WTC11 (cell line): ENCODE data around the gene CCDC57. TPM values are rescaled to one million over a fixed set of nuclear protein-coding genes. Genes with fewer than 3 reads are reported as not detected.

Source experiments
- ATAC-seq: fragments of 200-7000 bp; cut with Tn5 transposase; 2 replicates; pipeline ENCODE4 v1.10.0; 2021; ENCODE audit warnings: mild to moderate bottlenecking, moderate library complexity
- CTCF ChIA-PET: fragments of 300-600 bp; sonication (Branson Sonifier 250); formaldehyde crosslinking; loops from one replicate; lab custom pipeline; 2021; ENCODE audit warnings: antibody characterized with exemption; lab: Charles Lee
- POLR2A ChIA-PET: fragments of 350-600 bp; sonication (Branson Sonifier 250); formaldehyde crosslinking; loops from one replicate; lab custom pipeline; 2021; ENCODE audit warnings: antibody characterized with exemption; lab: Charles Lee
- DNase-seq: peaks from one replicate; pipeline ENCODE4 v3.0.0; 2021; ENCODE audit warnings: low spot score
- H3K27ac Mint-ChIP-seq: 2 replicates; pipeline ENCODE4 v1.8.0; 2021; ENCODE audit warnings: mixed read lengths
- H3K27me3 Mint-ChIP-seq: 2 replicates; pipeline ENCODE4 v1.8.0; 2021; ENCODE audit warnings: low read depth, mild to moderate bottlenecking, moderate library complexity, mixed read lengths
- H3K36me3 Mint-ChIP-seq: 2 replicates; pipeline ENCODE4 v1.8.0; 2021; ENCODE audit warnings: mixed read lengths
- H3K4me1 Mint-ChIP-seq: 2 replicates; pipeline ENCODE4 v1.8.0; 2022; ENCODE audit warnings: mixed read lengths
- H3K4me3 Mint-ChIP-seq: 2 replicates; pipeline ENCODE4 v1.8.0; 2021; ENCODE audit warnings: mild to moderate bottlenecking, moderate library complexity, mixed read lengths
- H3K9me3 Mint-ChIP-seq: 2 replicates; pipeline ENCODE4 v1.8.0; 2021; ENCODE audit warnings: mixed read lengths
- CREM ChIP-seq: sonication (generic); formaldehyde crosslinking; IDR thresholded peaks from 2 replicates; pipeline ENCODE4 v1.8.1; 2022; ENCODE audit warnings: mild to moderate bottlenecking, missing genetic modification reagents, moderate library complexity
- IRF2 ChIP-seq: sonication (generic); formaldehyde crosslinking; IDR thresholded peaks from 2 replicates; pipeline ENCODE4 v1.8.0; 2022; ENCODE audit warnings: low read depth, missing genetic modification reagents, borderline replicate concordance
- MYBL2 ChIP-seq: sonication (generic); formaldehyde crosslinking; IDR thresholded peaks from 2 replicates; pipeline ENCODE4 v1.8.1; 2023; ENCODE audit warnings: mild to moderate bottlenecking, moderate library complexity, missing genetic modification reagents
- PREB ChIP-seq: sonication (generic); formaldehyde crosslinking; IDR thresholded peaks from 2 replicates; pipeline ENCODE4 v1.8.1; 2022; ENCODE audit warnings: mild to moderate bottlenecking, missing genetic modification reagents, moderate library complexity, borderline replicate concordance
- USF1 ChIP-seq: sonication (generic); formaldehyde crosslinking; IDR thresholded peaks from 2 replicates; pipeline ENCODE4 v1.8.0; 2022; ENCODE audit warnings: mild to moderate bottlenecking, missing genetic modification reagents
- ZBTB43 ChIP-seq: sonication (generic); formaldehyde crosslinking; IDR thresholded peaks from 2 replicates; pipeline ENCODE4 v1.8.1; 2023; ENCODE audit warnings: mild to moderate bottlenecking, missing genetic modification reagents
- ZNF232 ChIP-seq: sonication (generic); formaldehyde crosslinking; IDR thresholded peaks from 2 replicates; pipeline ENCODE4 v1.8.0; 2022; ENCODE audit warnings: mild to moderate bottlenecking, missing genetic modification reagents
- ZNF281 ChIP-seq: sonication (generic); formaldehyde crosslinking; IDR thresholded peaks from 2 replicates; pipeline ENCODE4 v1.8.0; 2023; ENCODE audit warnings: mild to moderate bottlenecking, missing genetic modification reagents
- ZNF425 ChIP-seq: fragments of 250-450 bp; sonication (Bioruptor Pico); conservative IDR thresholded peaks from 2 replicates; pipeline ENCODE4 v1.9.0; 2021; ENCODE audit warnings: mild to moderate bottlenecking
- total RNA-seq: library from RNA; stranded (reverse); gene quantifications from 3 replicates; pipeline ENCODE4 v1.2.3, GENCODE V29; 2021
- TF ChIP-seq, protein P1 (sequence below): sonication (generic); formaldehyde crosslinking; IDR thresholded peaks from 2 replicates; pipeline ENCODE4 v1.8.0; 2022; ENCODE audit warnings: mild to moderate bottlenecking, missing genetic modification reagents
- TF ChIP-seq, protein P2 (sequence below): fragments of 250-450 bp; sonication (Bioruptor Pico); IDR thresholded peaks from 2 replicates; pipeline ENCODE4 v1.9.0; 2021; ENCODE audit warnings: mild to moderate bottlenecking, borderline replicate concordance
- TF ChIP-seq, protein P3 (sequence below): fragments of 200-600 bp; IDR thresholded peaks from 2 replicates; pipeline ENCODE4 v1.8.0; 2022; ENCODE audit warnings: antibody characterized with exemption

Gene CCDC57
- total RNA-seq, 1 experiment from 2014 or later = 20.0 TPM

DNA sequence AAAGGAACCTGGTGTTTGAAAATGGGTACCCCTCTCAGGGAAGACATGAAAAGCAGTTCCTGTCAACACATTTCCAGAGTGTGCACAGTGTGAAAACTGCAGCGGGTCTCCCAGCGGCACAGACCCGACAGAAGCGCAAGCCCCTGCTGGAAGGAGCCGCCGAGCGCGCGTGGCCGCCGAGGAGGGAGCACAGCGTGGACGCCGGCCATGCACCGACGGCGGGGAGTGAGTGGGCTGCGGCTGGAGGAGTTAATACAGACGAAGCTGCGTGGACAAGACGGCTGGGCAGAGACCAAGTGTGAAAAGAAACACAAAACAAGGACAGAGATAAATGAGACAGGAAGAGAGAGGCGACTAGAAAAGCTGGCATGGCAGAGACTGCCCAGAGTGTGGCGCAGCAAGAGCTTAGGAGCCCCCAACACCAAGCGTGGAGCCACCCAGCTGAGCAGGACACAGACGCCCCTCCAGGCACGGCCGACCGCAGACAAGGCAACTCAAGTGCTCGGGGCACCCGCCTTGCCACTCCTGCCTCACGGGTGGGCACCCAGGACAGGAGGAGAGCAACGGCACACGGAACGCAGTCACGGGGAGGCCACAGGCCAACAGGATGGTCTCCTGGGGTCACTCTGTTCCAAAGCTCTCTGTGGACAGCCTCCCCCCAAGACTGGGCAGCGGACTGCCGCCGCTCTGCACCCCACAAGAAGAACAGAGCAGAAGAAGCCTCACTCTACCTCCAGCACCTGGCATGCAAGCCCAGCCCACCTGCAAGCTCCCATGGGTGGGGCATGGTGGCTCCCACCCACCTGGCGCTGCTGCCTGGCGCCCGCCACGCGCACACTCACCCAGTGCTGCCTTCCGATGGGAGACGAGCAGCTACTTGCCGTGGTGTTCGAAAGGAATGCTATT is 32.7 kb upstream of the CCDC57 start:
- Mint-ChIP-seq H3K4me1 (no peaks in the 10 kb centered on the region), H3K9me3 (no peaks in the 10 kb centered on the region), H3K4me3 (no peak overlapping the region), H3K27me3 (no peaks in the 10 kb centered on the region), H3K36me3 (peaks cover 65% of the 10 kb centered on the region), H3K27ac (no peak overlapping the region; the same call in 1 of the 2 replicates)
- TF ChIP-seq ZNF425 (CRISPR knock-in tag) = no peak
- no peak for TF ChIP-seq MYBL2 (CRISPR knock-in tag)
- TF ChIP-seq CREM (CRISPR knock-in tag) = no peak
- no peak for TF ChIP-seq PREB (CRISPR knock-in tag)
- no peak for TF ChIP-seq IRF2 (CRISPR knock-in tag)
- TF ChIP-seq ZBTB43 (CRISPR knock-in tag) = no peak
- TF ChIP-seq ZNF232 (CRISPR knock-in tag) = no peak
- TF ChIP-seq USF1 (CRISPR knock-in tag) = no peak
- TF ChIP-seq, protein P1, sequence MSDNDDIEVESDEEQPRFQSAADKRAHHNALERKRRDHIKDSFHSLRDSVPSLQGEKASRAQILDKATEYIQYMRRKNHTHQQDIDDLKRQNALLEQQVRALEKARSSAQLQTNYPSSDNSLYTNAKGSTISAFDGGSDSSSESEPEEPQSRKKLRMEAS (CRISPR knock-in tag) = no peak
- DNase-seq (no peak), ATAC-seq (no peak)
- CTCF ChIA-PET = interaction anchor here (0.5 to 1.6 kb wide), 3 partner anchors 9 to 727 kb away, joined by 3 to 4 read pairs (median 4); partner anchors contain the start of gene SECTM1
- POLR2A ChIA-PET = no interaction called here

DNA sequence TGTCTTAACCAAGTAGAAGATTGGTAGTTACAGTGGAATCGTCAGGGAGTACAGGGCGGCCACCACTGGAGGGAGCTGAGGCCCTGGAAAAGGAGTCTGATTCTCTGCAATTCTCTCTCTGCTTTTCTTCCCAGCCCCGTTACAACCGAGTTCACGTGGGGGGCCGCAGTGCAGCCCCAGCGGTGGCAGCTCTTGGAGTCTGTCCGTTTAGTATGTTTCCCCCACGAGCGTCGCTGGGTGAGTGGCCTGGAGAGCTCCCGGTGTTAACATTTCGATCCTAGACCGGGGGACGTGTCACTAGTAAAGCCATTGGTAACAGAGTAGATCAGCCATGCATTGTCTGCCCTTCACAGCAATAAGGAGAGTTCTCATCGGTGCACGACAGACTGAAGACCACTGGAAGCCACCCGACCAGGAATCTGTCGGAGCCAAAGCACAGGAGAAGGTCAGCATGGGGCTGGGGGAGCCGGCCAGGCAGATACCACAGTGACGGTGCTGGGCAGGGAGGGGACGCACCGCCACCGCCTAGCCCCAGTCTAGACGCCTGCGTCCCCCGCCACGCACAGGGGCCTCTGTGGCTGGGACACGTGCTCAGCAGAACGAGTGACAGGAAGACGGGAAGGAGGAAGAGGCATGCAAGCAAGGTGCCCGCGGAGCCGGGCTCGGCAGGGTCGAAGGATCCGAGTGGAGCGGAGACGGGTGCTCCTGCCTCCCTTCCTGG is 31.9 kb upstream of the CCDC57 start:
- Mint-ChIP-seq H3K27ac (peak overlapping the region; percentile 42), H3K4me1 (no peaks in the 10 kb centered on the region), H3K27me3 (no peaks in the 10 kb centered on the region), H3K9me3 (no peaks in the 10 kb centered on the region), H3K4me3 (no peak overlapping the region), H3K36me3 (peaks cover 60% of the 10 kb centered on the region)
- ATAC-seq (no peak), DNase-seq (no peak)
- CTCF ChIA-PET = interaction anchor here (1.0 kb wide), 1 partner anchor 17 kb away, joined by 4 read pairs; no protein-coding TSS in a partner anchor
- POLR2A ChIA-PET = no interaction called here
- TF ChIP-seq, protein P2, sequence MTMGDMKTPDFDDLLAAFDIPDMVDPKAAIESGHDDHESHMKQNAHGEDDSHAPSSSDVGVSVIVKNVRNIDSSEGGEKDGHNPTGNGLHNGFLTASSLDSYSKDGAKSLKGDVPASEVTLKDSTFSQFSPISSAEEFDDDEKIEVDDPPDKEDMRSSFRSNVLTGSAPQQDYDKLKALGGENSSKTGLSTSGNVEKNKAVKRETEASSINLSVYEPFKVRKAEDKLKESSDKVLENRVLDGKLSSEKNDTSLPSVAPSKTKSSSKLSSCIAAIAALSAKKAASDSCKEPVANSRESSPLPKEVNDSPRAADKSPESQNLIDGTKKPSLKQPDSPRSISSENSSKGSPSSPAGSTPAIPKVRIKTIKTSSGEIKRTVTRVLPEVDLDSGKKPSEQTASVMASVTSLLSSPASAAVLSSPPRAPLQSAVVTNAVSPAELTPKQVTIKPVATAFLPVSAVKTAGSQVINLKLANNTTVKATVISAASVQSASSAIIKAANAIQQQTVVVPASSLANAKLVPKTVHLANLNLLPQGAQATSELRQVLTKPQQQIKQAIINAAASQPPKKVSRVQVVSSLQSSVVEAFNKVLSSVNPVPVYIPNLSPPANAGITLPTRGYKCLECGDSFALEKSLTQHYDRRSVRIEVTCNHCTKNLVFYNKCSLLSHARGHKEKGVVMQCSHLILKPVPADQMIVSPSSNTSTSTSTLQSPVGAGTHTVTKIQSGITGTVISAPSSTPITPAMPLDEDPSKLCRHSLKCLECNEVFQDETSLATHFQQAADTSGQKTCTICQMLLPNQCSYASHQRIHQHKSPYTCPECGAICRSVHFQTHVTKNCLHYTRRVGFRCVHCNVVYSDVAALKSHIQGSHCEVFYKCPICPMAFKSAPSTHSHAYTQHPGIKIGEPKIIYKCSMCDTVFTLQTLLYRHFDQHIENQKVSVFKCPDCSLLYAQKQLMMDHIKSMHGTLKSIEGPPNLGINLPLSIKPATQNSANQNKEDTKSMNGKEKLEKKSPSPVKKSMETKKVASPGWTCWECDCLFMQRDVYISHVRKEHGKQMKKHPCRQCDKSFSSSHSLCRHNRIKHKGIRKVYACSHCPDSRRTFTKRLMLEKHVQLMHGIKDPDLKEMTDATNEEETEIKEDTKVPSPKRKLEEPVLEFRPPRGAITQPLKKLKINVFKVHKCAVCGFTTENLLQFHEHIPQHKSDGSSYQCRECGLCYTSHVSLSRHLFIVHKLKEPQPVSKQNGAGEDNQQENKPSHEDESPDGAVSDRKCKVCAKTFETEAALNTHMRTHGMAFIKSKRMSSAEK = no peak
- TF ChIP-seq, protein P3, sequence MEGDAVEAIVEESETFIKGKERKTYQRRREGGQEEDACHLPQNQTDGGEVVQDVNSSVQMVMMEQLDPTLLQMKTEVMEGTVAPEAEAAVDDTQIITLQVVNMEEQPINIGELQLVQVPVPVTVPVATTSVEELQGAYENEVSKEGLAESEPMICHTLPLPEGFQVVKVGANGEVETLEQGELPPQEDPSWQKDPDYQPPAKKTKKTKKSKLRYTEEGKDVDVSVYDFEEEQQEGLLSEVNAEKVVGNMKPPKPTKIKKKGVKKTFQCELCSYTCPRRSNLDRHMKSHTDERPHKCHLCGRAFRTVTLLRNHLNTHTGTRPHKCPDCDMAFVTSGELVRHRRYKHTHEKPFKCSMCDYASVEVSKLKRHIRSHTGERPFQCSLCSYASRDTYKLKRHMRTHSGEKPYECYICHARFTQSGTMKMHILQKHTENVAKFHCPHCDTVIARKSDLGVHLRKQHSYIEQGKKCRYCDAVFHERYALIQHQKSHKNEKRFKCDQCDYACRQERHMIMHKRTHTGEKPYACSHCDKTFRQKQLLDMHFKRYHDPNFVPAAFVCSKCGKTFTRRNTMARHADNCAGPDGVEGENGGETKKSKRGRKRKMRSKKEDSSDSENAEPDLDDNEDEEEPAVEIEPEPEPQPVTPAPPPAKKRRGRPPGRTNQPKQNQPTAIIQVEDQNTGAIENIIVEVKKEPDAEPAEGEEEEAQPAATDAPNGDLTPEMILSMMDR = peak; percentile 19; the same call in 1 of the 2 replicates
- TF ChIP-seq ZNF281 (CRISPR knock-in tag) = no peak
